Activated gamma-delta T cell (primary cell): ENCODE data around the gene ANO7.

Experiments used
- DNase-seq: peaks from one replicate; lab custom pipeline; 2025; lab: John Stamatoyannopoulos, UW

The ANO7 gene

GRCh38 chr2:241208058-241208457, 19.6 kb downstream of the ANO7 start:
- DNase-seq: no peak

GRCh38 chr2:241209271-241209670, 20.8 kb downstream of the ANO7 start:
- DNase-seq: no peak

GRCh38 chr2:241211276-241211675, 22.8 kb downstream of the ANO7 start:
- DNase-seq: no peak

GRCh38 chr2:241213041-241213440, 24.6 kb downstream of the ANO7 start:
- DNase-seq: no peak

- no peak for DNase-seq
These were observed 25.1 kb downstream of the ANO7 start for GRCh38 chr2:241213567-241213966.

DNA sequence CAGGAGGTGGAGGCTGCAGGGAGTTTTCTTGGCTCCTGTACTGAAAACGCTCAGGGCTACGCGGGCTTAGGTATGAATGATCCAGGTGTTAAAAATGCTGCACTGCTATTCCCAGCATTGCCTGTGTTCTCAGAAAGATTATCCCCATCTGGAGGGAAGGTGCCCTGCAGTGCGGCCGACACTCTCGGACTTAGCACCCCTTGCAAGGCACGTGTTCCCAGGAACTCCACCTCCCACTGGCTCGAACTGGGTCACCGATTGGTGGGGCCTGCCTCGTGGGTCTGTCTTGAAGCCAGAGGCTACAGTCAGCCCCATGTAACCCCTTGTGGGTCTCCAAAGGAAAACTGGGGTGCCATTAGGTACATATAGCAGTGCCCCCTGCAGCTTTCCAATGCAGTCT, 25.7 kb downstream of the ANO7 start:
- no peak for DNase-seq

GRCh38 chr2:241214766-241215165, 26.3 kb downstream of the ANO7 start:
- DNase-seq: no peak

DNA sequence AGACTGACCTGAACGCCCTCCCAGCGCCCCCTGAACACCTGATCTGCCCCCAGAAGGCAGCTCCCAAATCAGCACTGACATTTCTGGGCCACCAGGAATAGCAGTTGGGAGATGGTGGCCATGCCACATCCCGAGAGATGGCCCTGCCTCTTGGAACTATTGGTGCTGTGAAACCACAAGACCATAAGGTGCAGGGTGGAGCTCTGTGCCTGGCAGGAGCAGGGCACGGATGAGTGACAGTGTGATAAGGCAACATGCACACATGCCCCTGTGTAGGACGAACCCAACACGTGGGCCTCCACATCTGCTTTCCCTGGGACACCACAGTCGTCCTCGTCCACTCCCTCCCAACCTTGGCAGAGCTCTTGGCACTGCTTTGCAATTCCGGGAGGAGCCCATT, 26.9 kb downstream of the ANO7 start:
- DNase-seq: no peak

GRCh38 chr2:241216211-241216761, 27.8 kb downstream of the ANO7 start:
- no peak for DNase-seq

GRCh38 chr2:241217320-241218031, 29.0 kb downstream of the ANO7 start:
- no peak for DNase-seq

DNA sequence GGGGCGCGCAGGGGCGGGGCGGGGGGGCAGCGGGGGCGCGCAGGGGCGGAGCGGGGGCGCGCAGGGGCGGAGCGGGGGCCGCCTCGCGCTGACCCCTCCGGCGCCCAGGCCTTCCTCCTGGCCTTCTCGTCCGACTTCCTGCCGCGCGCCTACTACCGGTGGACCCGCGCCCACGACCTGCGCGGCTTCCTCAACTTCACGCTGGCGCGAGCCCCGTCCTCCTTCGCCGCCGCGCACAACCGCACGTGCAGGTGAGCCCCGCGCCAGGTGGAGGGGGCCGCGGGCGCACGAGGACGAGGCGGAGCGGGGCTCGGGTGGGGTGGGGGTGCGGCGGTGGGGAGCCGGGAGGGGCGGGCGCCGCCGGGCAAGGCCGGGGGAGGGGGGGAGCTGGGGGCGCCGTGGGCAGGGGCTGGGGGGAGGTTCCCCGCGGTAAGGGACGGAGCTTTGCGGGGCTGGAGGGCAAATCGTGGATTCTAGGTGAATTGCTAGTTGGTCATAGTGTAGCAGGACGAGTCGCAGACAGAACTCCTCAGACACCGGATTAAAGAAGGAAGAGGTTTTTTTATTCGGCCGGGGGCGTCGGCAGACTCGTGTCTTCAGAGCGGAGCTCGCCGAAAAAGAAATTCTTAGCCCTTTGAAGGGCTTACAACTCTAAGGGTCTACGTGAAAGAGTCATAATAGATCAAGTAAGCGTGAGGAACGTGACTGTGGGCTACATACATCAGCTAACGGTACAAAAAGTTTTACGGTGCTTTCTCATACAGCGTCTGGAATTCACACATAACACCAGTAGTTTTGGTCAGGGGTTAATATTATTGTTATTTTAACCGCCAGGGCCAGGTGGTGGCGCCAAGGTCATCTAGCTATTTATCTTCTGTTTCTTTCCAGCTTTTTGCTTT, 29.9 kb downstream of the ANO7 start:
- DNase-seq: no peak

DNA sequence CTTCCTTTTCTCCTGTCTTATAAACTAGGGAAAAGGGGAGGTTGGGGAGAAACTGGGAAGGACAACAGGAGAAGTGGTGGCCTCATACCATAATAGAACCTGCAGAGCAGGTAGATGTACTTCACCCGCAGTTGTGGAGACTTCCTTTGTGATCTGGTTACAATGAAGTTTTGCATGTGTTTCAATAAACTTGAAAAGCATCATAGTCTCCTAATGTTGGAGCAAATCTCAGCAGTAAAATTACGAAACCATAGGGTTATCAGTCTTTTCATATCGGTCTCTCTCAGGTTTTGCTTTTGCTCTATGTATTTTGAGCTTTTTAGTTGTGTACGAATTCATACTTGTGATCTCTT, 30.5 kb downstream of the ANO7 start:
- no peak for DNase-seq

- DNase-seq: no peak
These were observed 31.4 kb downstream of the ANO7 start for GRCh38 chr2:241219856-241220356.

DNA sequence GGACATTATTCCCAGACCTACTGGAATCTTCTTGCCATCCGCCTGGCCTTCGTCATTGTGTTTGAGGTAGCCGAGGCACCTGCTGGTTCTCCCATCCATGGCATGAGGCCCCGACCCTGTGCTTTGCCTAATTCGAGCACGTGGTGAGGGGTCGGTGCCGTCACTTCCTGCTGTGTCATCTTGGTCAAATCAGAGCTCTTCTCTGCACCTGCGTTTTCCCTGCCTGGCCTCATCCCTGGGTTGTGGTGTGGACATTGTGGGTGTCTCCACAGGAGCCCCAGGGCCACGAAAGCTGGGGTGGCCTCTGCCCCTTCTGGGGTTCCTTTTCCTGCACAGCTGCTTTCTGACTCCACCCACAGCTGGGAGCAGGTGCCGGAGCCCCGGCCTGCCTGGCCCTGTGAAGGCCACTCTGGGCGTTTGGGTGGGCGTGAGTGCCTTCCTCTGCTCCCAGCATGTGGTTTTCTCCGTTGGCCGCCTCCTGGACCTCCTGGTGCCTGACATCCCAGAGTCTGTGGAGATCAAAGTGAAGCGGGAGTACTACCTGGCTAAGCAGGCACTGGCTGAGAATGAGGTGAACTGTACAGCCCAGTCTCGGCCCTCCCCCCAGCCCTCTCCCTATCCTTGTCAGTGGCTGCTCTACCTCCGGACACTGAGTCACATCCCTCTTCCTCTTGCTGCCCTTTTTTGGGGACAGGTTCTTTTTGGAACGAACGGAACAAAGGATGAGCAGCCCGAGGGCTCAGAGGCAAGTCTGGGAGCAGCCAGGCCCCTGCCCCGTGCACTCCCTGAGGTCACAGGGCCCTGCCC, 34.9 kb downstream of the ANO7 start:
- DNase-seq: no peak

GRCh38 chr2:241224018-241224850, 35.8 kb downstream of the ANO7 start:
- no peak for DNase-seq

- no peak for DNase-seq
These were observed 36.5 kb downstream of the ANO7 start for GRCh38 chr2:241224851-241225438.

DNA sequence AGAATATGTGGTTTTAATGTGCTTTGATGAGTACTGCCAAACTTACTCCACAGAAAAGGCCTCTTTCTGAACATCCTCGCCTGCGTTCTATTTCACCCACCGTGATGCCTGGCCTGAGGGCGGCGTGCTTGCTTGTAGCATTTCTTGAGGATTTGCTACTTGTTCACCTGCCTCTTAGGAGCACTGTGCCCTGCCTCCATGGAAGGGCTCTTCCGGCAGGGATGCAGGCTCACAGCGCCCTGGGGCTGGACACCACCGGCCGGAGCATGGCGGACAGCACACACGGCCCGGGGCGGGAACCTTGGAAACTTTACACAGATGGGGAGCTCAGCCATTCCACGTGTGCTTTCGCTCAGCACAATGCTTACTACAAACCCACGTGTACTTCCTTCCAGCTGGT, 37.1 kb downstream of the ANO7 start:
- no peak for DNase-seq

DNA sequence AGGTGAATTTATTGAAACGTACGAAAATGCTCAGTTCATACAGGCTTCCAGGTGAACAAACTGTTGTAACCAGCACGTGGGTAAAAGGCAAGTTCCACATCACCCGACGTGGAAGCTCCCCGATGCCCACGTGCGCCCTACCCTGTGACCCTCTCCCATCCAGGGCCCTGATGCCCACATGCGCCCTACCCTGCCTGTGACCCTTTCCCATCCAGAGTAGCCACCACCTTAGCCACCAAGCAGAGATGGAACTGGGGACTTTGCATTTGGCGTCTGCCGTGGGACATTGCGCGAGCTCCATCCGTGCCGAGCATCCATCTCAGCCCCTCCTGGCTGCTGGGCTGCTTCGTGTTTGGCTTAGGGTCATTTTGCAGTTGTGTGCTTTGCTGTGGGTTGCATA, 37.5 kb downstream of the ANO7 start:
- no peak for DNase-seq

DNA sequence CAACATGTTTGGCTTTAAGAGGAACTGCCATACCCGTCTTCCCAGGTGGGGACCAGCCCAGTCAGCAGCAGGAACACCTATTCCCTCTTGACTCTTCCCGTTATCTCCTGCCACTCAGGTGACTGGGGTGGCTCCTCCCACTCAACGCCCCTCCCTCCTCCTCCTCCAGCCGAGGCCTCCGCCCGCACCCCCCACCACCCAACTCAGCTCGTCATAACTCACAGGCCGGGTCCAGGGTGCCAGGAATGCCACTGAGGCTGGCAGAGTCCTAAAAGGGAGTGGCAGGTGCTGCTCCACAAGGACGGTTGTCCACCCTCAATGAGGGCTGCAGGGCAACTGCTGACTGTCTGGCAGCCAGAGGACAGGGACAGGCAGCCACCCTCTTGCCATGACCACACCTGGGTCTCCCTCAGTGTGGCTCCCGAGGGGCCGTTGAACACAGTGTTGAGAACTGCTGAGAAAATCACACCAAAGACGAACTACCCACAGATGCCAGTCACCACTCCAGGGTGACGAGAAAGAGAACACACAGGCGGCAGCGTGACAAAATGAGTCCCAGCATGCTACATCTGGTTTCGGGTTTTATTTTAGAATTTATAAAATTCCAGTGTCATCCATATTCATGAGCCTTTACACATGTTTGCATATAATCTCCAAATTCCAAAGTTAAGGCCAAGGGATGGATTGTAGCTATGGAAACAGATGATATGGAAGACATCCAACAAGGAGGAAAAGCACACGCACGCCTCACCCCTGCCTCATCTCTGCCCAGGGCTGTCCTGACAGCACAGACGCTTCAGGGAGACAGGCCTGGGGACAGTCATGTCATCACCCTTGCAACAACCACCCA, 38.5 kb downstream of the ANO7 start:
- no peak for DNase-seq

DNA sequence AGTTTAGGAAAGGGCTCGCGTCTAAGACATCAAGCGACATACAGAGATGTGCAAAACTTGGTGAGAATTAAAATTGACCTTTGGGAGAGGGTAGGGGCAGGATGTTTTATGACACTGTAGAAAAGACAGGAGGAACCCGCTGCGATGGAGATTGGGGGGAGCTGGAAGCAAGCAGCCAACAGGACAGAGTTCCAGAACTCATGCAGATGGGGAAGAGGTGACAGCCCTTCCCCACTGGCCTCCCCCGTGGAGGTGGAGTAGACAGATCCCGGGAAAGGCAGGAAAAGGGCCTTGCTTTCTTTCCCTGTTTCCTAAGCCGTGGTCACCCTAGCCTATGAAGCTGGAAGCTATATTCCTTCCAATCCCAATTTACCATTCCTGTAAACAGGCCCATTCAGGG, 39.1 kb downstream of the ANO7 start:
- no peak for DNase-seq
